NAMALWA (cell line): ENCODE results near the gene ZNF776.
"Not testable (repeated sequence)": the region's sequence is repeated elsewhere in the genome, so short reads cannot be mapped to it uniquely, and the experiment has no call there.

Experiments
- DNase-seq: peaks from one replicate; pipeline ENCODE4 v3.0.0-alpha.2; 2015; ENCODE audit warnings: low spot score

The ZNF776 gene

DNA sequence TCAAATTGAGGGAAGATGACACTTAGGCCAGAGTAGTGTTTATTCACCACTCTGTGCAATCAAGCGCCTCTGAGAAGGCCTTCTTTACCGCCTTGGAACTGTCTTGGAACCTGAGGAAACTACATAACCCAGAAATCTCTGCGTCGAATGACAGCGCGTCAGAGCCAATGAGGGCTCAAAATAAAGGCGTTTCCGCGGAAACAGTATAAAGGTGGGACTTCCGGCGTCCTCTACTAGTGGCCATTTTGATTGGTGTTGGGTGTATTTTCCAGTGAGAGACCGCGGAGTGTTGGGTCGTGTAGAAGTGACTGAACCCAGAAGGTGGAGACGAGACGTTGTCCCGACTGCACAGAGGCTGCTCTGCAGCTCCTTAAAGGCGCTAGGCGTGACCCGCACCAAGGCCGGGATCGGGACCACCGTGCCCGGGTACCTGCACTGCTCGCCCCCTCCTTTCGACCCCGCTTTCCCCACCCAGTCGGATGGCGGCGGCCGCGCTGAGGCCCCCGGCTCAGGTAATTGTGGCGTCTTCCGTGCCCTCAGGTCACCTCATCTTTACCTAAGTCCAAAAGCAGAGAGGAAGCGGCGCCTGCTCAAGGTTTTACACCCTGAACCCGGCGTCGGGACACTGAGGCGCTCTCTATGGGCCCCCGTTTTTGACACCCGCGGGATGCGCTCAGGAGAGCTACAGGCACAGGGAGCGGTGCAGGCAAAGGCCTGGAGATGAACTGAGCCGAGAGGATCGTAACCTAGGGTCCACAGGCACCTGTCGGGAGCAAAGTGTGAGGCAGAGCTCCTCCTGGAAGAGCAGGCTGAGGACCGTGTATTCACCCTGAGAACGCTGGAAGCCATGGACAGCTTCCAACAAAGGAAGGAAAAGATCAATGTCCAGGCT lies at the start of gene ZNF776:
ZNF776 (plus strand) TSS at position 236 of the 892 bp plus-strand sequence; CDS start at position 480, 244 bp downstream.
- DNase-seq, result peak; percentile 98

DNA sequence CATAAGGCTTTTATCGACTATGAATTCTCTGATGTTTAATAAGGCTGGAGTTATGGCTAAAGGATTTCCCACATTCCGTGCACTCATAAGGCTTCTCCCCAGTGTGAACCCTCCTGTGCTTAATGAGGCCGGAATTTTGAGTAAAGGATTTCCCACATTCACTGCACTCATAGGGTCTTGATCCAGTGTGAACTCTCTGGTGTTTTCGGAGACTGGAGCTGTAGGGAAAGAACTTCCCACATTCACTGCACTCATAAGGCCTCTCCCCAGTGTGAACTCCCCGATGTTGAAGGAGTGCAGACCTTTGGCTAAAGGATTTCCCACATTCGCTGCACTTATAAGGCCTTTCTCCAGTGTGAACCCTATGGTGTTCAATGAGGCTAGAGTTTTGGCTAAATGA lies 45.0 kb upstream of the ZNF776 start:
- no peak for DNase-seq

DNA sequence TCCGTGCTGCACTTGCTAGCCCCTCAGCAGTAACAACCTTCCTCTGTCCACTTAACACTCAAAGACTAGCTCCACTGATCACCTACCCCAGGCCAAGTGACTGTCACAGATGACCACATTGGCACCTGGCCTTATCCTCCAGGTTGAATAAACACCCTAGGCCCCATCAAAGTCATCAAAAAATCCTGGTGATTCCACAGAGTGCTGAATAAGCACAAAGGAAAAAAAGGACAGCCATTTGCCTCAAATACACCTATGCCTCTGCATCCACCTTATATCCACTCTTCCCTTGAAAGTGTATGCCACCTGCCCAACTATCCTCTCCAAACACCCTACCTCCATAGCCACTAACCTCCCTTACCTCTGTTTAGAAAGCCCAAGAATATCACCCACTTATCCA lies 40.3 kb upstream of the ZNF776 start:
- no peak for DNase-seq

DNA sequence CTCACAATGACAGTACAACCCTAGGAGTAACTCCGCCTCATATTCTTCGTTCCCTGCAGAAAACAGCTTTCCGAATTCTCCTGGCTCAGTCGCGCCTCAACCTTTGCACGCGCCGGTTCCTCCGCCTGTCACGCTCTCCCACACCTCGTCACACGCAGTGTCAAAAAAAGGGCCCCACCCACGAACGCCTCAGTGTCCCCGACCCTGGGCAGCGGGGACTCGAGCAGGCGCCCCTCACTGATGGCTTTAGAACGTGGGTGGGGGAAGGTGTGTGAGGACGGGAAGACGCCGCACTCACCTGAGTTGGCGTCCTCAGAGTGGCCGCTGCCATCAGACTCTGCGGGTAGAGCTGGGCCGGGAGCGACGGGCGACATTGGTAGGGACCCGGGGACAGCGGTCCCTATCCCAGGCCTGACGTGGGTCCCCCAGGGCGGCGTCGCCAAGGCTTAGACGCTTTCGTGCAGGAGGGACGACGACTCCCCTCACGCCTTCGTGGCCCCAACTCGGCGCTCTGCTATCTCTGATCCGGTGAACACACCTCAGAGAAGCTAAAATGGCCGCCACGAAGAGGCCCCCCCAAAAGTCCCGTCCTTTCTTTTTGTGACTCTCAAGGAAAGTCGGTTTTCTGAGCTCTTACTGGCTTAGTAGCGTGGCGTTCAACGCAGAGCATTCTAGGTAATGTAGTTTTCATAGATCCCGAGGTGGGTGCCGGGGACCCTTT lies 37.8 kb upstream of the ZNF776 start, which contains the start of gene ZNF154:
ZNF154 (minus strand) TSS at position 564 of the 721 bp plus-strand sequence; CDS start at position 331, 233 bp downstream.
- DNase-seq, result no peak

DNA sequence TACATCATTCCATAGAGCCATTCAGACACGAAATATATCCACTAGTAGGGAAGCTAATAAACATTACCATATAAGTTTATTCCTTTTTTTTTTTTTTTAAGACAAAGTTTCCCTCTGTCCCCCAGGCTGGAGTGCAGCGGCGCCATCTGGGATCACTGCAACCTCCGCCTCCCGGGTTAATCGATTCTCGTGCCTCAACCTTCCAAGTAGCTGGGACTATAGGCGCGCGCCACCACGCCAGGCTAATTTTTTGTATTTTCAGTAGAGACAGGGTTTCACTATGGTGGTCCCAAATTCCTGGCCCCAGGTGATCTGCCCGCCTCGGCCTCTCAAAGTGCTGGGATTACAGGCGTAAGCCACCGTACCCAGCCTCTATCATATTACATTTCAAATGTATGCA lies 37.0 kb upstream of the ZNF776 start:
- DNase-seq, result no peak

DNA sequence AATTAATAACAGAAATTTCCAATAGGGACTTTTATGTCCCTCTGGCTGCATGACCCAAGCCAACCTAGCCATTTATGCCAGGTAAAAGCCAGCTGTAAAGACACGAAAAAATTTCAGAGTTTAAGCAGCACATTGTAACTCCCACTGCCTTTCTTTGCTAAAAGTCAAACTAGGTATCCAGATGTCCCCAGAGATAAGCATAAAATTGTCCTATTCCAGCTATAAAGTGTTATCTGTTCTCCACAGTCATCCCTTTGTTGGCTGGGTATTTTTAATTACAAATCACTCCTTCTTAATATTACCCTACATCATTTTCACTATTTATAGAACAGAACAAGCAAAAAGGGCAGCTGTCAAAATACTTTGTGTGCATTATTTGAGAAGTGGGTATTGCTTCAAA lies 34.4 kb upstream of the ZNF776 start:
- DNase-seq, result no peak

DNA sequence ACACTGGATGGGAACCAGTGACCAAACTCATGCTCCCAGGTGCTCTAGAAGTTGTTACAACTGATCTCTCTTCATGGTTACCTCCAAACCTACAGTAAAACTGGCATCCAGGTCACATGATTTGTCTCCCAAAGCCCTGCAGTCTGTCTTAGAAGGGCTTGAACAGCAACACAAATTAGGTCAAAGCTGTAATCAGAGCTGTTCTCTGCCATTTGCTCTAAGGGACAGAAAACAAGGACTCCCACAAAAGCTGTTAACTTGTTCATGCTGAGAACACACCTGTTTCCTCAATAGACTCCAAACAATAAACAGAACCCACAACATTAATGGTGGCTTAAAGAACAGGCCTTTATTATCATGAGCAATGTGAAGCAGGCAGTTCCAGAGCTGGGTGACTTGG lies 27.2 kb upstream of the ZNF776 start:
- no peak for DNase-seq

DNA sequence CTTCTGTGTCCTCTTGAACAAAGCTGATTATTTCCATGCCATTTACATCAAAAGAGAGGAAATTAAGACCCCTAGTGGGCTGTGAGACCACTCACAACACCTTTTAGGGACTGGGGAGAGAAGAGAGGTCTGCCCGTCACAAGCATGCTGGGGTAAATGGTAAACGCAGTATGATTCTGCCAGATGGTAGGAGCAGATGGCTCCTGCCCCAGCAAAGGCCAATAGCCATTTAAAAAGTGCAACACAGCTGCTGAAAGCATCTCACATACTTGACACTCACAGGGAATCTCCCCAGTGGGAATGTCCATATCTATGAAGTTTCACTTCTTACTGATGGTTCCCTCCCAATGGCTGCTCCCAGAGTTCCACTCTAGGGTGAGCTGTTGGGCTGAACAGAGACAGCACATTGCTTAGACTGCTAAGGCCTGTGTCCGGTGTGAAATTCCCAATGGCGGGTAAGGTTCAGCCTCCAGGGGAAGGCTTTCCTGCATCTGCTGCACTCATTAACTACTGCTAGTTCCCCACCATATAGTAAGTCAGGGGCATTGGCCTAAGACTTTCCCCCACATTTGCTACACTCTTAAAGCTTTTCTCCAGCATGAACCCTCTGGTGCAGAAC lies 26.6 kb upstream of the ZNF776 start:
- DNase-seq, result no peak

DNA sequence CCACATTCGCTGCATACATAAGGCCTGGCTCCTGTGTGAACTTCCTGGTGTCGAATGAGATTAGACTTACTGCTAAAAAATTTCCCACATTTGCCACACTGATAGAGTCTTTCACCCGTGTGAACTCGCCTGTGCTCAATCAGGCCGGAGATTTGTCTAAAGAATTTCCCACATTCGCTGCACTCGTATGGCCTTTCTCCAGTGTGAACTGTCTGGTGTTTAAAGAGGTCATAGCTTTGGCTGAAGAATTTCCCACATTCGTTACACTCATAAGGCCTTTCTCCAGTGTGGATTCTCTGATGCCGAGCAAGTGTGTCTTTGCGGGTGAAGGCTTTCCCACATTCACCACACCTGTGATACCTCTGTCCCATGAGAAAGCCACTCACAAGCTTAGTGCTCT lies 25.7 kb upstream of the ZNF776 start:
- no peak for DNase-seq

DNA sequence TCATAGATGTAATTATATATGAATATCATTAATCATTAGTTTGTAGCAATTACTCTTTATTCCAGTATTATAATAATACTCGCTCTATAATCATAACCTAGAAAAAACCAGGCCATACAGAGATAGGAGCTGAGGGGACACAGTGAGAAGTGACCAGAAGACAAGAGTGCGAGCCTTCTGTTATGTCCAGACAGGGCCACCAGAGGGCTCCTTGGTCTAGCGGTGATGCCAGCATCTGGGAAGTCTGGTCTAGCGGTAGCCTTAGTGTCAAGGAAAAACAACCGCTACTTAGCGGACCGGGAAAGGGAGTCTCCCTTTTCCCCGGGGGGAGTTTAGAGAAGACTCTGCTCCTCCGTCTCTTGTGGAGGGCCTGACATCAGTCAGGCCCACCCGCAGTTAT lies 8.3 kb upstream of the ZNF776 start:
- DNase-seq, result not testable (repeated sequence)

DNA sequence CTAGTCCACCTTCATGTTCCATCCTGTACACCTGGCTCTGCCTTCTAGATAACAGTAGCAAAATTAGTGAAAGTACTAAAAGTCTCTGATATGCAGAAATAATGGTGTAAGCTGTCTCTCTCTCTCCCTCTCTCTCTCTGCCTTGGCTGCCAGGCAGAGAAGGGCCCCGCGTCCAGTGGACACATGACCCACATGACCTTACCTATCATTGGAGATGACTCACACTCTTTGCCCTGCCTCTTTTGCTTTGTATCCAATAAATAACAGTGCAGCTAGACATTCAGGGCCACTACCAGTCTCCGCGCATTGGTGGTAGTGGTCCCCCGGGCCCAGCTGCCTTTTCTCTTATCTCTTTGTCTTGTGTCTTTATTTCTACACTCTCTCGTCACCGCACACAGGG lies 7.8 kb upstream of the ZNF776 start:
- DNase-seq, result not testable (repeated sequence)

DNA sequence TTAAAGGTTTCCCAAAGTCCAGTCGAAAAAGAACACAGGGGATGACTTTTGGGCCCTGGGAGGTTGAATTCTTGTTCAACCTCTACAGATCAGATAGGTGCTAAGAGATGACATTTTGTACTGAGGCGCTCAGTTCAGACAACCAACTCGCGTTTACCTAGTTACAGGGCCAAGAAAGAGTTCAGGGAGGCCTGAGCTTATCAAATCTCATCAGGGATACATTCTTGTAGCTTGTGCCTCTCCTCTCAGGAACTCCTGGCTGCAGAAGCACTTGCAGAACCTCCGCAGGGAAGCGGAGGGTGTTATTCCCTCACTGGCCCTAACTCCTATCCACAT lies 825 bp downstream of the ZNF776 start:
- DNase-seq, result peak; percentile 20

DNA sequence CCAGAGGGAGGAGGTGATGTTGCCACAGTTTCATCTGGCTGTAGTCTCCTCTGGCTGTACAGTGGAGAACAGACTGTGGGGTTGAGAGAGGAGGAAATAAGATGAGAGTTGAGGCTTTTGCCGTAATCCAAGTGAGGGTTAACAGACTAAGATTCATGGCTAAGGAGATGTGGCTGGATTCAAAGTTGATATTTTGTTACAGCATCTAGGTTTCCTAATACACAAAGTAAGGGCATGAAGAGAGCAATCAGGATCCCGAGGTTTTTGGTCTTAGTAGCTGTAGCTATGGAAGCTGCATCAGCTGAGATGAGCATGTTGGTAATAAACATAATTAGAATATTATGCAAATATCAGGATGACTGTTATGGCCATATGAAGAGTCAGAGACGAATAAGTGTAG lies 1.4 kb downstream of the ZNF776 start:
- no peak for DNase-seq

DNA sequence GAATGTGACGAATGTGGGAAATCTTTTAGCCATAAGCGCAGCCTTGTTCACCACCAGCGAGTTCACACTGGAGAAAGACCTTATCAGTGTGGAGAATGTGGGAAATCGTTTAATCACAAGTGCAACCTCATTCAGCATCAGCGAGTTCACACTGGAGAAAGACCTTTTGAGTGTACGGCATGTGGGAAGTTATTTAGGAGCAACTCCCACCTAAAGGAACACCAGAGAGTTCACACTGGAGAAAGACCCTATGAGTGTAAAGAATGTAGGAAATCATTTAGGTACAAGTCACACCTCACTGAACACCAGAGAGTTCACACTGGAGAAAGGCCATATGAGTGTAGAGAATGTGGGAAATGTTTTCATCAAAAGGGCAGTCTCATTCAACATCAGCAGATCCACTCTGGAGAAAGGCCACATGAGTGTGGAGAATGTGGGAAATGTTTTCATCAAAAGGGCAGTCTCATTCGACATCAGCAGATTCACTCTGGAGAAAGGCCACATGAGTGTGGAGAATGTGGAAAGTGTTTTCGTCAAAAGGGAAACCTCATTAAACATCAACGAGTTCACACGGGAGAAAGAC lies 7.6 kb downstream of the ZNF776 start:
- DNase-seq, result no peak

DNA sequence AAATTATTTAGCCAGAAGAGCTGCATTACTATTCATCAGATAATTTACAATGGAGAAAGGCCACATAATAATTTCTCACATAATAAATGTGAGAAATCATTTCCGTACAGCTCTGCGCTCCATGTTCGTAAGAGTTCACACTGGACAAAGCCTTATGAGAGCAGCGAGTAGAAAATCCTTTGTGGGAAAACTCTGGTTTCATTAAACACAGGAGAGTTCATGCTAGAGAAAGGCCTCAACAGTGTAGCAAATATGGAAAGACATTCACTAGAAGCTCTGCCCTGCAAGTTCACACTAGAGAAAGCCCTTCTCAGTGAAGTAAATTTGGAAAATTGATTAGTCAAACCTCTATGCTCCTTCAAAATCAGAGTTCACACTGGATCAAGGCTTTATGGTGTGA lies 8.4 kb downstream of the ZNF776 start:
- no peak for DNase-seq

DNA sequence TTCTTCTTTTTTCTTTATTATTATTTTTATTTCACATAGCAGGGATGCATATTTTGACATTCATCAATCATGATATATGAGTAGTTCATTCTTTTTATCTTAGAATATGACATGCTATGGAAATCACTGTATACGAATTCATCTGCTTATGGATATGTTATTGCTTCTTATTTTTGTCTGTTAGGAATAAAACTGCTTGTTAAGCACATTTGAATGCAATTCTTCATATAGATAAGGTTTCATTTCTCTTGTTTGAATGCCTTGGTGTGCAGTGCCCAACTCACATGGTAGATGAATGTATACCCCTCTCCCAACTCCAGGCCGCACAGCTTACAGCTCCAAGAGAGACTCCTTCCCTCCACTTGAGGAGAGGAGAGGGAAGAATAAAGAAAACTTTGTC lies 11.3 kb downstream of the ZNF776 start:
- no peak for DNase-seq

DNA sequence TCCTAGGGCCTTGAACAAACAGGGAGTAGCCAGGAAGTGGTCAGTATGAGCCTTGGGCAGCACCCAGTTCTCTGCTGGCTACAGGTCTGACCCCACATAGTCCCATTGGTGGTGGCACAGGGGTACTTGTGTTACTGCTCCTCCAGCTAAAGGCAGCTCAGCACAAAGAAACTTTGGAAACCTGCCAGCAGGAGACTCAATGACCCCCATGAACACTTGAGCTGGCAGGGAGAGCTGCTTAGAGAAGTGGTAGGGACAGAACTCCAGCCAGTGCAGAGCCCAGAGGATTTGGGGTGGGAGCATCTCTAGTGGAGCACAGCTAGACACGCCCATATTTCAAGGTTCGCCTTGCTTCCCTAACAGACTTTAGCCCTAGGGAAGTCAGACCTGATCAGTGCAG lies 12.5 kb downstream of the ZNF776 start:
- no peak for DNase-seq

DNA sequence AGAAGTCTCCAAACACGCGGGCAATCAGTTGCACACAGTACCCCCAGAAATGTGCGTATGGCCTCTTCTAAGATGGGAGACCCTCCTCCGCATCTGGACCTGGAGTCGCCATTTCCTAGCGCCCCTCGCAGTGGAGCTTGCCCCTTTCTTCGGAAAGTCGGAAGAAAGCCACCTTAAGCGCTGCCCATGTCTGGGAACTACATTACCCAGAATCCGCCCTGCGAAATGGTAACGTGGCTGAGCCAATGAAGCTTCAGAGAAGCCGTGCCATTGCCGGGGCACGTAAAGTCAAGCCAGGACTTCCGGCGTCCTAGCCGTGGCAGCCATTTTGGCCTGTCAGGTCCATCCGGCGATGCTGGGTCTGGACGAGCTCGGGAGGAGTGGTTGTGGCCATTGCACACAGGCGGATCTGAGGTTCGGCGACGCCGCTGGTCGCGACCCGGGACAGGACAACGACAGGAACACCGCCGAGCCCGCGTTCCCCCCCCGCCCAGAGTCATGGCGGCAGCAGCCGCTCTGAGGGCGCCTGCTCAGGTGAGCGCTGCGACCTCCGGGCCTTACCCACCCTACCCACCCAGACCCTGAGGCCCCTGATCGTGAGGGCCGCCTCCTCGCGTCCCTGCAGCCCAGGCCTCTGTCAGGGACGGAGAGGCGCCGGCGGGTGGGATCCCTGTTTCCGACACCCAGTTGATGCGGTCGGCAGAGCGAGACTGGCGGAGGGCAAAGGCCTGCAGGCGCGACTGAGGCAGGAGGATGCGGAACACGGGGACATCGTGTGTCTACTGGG lies 22.9 kb downstream of the ZNF776 start, which contains the start of gene ZNF586:
ZNF586 (plus strand) TSS at position 332 of the 787 bp plus-strand sequence; CDS start at position 499, 167 bp downstream.
- peak; percentile 96 for DNase-seq

DNA sequence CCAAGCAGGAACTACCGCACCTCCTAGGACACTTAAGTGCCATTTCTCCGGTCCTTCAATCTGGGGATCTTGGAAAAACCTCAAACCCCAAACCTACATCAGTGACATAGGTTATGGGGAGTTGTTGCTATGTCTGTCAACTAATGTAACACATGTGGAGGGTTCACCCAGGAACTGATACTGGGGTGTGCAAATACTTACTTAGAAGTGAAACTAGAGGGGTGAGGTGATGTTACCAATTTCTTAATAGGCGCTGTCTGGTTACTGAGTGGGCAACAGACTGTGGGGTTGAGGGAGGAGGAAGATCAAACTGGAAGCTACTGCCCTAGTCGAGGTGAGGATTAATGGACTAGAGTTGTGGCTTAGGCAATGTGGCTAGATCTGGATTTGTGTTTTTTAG lies 24.8 kb downstream of the ZNF776 start:
- no peak for DNase-seq

DNA sequence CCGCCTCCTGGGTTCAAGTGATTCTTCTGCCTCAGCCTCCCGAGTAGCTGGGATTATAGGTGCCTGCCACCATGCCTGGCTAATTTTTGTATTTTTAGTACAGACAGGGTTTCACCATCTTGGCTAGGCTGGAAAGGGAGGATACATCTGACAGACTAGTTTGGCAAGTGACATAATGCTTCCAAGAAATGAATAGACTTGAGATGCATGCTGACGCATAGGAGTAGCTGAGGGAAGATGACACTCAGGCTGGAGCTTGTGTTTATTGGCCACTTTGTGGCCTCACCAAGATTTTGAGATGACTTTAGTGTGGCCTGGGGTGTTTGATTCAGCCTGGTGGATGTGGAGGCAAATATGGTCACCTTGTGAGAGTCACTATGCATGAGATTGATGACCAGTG lies 26.9 kb downstream of the ZNF776 start:
- no peak for DNase-seq

DNA sequence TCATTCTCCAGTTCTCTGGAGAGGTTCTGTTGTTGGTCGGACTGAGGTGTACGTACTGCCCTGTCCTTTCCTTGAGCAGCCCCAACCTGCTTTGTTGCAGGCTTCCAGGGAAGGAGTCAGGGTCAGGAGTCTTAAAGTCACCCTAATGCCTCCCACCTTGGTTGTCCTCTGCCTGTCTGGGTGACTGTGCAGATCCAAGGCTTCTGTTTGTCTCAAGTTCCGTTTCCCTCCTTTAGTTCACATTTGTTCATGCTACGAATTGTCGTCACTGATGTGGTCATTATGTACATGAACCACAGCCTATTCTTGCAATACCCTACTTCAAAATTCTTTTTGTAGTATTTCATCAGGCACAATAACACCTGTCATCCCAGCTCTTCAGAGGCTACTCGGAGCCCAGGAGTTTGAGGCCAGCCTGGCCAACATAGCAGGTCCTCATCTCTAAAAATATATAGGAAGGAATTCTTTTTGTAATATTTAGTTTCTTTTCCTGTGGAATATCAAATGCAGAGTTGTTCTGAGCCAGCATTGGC lies 30.2 kb downstream of the ZNF776 start:
- DNase-seq, result no peak
